SKM-1 (cell line): Measurements from ENCODE around the gene MMS19.
"Not testable (repeated sequence)": the region's sequence is repeated elsewhere in the genome, so short reads cannot be mapped to it uniquely, and the experiment has no call there.

Experiments used
- DNase-seq: peaks from one replicate; lab custom pipeline; 2025; ENCODE audit not compliant: unreplicated experiment; lab: John Stamatoyannopoulos, UW

Gene MMS19

DNA sequence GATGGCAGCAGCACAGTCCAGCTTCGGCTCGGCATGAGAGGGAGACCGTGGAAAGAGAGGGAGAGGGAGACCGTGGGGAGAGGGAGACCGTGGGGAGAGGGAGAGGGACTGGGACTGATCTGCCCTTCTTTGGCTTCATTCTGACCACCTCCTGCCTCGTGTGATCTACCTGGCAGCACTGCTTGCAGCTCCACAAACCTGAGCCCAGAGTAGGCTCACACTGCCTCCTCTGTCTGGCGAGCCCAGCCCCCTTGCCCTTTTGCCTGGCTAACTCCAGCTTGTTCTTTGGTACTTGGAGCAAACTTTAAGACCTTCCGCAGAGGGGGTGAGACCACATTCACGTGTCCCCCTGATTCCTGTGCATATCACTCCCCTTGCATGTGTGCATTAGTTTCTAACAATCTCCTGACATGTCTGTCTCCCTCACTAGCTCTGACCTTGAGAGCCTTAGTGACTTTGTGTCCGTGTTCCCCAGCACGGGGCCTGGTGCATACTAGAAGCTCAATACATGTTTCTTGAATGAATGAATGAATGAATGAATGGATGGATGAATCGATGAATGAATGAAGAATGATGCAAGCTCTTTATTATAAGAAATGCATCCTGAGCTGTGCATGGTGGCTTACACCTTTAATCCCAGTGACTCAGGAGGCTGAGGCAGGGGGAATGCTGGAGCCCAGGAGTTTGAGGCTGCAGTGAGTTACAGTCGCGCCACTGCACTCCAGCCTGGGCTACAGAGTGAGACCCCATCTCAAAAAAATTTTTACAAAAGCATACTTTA, 31.7 kb upstream of the MMS19 start:
- DNase-seq, result no peak

- not testable (repeated sequence) for DNase-seq
Observed at GRCh38 chr10:97528876-97529275, 30.7 kb upstream of the MMS19 start.

GRCh38 chr10:97525683-97526110, 27.5 kb upstream of the MMS19 start:
- DNase-seq, result no peak

GRCh38 chr10:97525086-97525485, 26.9 kb upstream of the MMS19 start:
- no peak for DNase-seq

DNA sequence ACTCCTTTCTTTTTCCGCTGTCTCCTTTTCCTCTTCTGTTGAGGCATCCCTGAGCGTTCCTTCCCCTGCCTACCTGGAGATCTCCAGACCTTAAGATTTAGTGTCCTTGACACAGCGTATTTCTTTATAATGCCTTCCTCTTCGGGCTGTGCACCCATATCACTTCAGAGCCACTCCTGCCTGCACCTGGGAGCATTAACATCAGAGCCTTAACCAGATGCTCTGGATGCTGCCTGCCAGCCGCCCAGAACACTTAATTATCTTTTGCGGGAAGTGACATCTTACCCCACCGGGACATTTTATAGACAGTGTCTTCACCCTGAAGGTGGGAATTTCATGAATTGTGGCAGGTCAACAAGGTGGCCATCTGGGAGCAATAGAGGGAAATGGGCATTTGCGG, 24.7 kb upstream of the MMS19 start:
- DNase-seq, result no peak

DNA sequence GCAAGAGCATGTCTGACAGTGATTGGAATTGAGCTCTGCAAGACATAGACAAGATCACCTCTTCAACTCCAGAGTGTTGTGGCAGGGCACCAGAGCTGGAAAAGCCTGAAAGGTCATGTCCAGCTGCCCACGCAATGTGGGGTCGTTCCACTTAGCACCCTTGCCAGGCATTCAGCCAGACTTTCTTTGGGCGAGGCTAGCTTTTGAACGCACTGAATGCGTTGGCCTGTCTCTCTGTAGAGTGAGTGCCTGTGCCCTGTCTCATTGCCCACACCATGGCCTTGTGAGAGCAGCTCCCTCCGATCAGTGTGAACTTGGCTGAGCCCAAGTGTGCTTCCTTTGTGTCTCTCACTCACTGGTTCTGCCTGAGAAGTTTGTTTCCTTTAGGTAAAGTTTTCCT, 23.8 kb upstream of the MMS19 start:
- no peak for DNase-seq

DNA sequence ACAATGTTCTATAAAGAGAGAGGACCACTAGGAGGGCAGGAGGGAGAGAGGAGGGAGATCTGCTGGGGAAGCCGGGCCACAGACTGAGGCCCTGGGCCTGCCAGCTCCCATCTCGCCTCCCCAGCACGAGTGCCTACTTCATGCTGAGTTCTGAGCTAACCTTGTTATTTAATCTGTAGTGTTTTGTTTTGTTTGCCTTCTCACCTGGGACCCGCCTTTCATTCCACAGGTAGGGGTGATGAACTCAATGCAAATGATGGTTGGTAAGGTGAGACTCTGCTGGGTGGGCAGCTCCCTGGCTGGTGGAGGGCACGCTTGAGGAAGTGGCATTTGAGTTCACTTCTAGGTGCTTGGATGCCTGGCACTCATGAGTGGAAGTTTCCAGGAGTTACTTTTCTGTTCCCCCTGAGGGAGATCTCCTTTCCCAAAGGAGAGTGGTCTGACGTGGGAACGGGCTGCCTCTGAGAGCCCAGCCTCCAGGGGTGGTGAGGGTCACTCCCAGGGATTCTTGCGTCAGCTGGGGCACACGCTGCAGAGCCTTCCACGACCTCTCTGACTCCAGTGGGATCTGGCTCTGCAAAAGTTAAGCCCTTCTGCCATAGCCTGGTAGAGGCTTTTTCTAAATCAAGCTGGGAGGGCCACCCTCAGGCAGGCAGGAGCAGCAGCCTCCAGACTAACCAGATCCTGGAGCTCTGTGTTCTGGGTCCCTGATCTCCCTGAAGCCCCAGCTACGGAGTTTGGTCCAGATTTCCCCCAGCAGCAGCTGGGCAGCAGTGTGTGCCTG, 22.9 kb upstream of the MMS19 start:
- DNase-seq, result no peak

DNA sequence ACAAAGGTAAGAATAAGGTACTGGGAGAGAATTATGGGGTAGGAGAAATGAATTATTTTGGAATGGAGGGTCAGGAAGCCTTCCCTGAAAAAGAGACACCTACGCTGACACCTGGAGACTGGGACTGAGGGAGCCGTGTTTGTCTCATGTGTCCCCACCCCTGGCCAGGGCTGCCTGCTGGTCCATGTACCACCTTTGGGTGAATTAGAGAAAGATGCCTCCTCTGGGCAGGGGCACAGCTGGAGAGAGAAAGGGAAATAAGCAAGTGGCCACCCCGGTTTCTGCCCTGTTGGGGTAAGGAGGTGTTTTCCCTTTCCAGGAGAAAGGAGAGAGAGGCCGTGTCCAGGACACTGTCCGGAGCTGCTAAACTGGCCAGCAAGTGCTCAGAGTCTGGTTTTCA, 22.3 kb upstream of the MMS19 start:
- no peak for DNase-seq

GRCh38 chr10:97519342-97519741, 21.1 kb upstream of the MMS19 start:
- DNase-seq, result no peak

- DNase-seq, result no peak
Observed at GRCh38 chr10:97518301-97519043, 20.2 kb upstream of the MMS19 start.

DNA sequence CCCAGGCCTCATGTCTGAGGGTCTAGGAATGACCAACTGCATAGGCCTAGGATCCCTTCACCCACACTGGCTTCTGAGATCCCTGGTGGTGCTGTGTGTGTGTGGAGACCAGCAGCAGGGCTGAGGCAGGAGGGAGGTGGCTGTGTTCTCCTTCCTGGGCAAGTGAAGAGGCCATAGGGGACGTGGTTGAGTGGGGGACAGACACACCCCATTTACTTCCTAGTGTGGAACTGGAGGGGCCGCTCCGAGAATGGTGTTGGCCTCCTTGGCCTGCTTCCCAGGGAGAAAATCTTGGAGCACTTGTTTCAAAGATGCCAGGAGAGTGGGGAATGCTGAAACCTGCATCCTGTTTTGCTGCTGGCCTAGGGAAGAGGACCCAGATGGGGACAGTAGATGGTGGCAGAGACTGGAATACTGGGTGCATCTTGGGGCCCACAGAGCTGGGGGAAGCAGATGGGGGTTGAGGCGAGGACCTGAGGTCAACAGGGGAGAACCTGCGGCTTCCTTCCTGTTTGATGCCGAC, 19.6 kb upstream of the MMS19 start:
- DNase-seq, result no peak

GRCh38 chr10:97517096-97517750, 19.0 kb upstream of the MMS19 start:
- DNase-seq, result no peak

DNA sequence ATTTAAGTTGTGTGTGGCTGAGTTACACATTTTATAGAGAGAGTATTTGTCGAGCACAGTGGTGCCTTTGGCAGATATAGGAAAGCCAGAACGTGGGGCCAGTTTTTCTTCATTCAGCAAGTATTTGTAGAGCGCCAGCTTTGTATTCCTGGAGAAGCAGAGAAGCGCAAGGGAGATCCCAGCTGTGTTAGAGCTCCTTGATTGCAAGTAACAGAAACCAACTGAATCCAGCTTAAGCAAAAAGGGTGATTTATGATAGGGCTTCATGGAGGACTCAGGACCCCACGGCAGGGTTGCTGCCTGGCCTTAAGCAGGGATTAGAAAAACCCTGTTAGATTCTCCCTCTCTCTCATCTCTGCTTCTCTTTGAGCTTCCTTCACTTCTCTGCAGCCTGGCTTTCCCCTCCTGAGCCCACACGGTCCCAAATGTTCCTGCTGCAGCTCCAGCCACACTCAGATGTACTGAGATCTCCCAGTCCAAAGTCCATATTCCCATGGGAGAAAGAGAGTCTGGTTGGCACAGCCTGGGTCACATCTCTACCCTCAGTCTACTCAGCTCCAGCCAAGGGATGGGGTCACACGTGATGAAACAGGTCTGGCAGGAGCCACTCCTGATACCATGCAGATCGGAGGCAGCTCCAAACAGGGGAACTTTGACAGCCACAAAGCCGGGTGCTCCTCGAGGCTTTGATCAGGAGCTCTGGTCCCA, 17.2 kb upstream of the MMS19 start:
- DNase-seq, result no peak

DNA sequence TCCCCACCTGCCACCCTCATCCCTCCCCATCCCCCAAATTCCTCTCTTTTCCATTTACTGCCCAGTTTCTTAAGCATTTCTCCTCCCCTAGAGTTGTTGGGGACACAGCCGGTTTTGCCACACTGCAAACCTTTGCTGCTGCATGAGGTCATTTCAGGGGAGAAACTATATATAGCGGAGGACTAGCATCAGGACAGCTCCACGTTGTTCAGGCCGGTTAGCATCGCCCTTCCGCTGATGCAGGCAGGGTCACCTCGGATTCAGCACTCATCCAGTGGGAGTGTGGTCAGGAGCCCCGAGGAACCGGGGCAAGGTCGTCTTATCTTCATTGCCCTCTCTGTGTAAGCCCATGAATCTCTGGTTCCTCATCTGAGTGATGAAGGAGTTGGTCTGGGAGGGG, 16.1 kb upstream of the MMS19 start:
- DNase-seq, result no peak

- no peak for DNase-seq
Observed at GRCh38 chr10:97512993-97513392, 14.8 kb upstream of the MMS19 start.

- no peak for DNase-seq
Observed at GRCh38 chr10:97511711-97512440, 13.7 kb upstream of the MMS19 start.

- no peak for DNase-seq
Observed at GRCh38 chr10:97510686-97511085, 12.5 kb upstream of the MMS19 start.

DNA sequence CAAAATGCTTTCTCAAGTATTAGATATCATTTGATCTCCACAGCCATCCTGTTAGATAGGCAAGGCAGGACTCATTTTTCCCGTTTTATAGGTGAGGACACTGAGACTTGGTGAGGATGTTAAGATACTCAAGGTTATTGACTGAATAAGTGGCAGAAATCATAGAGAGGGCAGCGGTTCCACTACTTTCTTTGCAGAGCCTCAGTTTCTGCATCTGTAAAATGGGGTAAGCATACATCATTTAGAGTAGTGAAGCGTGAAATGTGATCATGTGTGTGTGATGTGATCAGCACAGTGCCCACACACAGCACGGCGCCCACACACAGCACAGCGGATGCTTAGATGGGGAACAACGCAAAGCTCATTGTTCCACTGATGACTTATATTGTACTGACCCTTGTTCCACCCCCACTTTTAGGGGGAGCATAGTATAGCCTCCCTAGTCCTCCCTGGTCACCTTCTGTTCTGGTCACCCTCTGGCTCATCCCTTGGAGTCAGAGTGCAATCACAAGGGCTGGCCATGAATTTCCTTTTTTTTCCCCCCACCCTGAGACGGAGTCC, 11.0 kb upstream of the MMS19 start:
- no peak for DNase-seq

DNA sequence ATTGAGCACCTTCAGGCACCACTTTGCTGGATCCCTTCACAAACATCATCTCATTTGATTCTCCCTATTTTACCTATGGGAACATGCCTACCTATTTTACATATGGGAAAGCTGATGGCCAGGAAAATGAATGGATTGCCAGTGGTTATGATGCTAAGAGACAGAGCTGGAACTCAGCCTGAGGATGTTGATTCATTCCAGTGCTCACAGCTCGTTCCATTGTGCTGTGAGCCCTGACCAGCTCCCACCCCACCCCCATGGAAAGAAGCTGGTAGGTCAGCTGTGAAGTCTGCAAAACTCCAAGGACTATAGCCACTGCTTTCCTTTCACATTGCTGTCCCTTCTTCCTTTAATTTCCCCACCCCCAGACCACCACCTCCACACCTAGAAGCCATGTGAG, 10.1 kb upstream of the MMS19 start:
- no peak for DNase-seq
